Fibroblast of mammary gland (primary cell): ENCODE results near the gene VWC2L.

Experiments
- DNase-seq: peaks from one replicate; pipeline ENCODE4 v3.0.0-alpha.2; 2010; ENCODE audit warnings: low read depth
- H3K4me3 ChIP-seq: 2 replicates; pipeline ENCODE4 v1.5.1; 2011; ENCODE audit warnings: low read depth, mild to moderate bottlenecking, low read length, moderate library complexity; ENCODE audit not compliant: control insufficient read depth
- TF ChIP-seq, protein P1 (sequence below): conservative IDR thresholded peaks from 2 replicates; pipeline ENCODE4 v1.5.1; 2011; ENCODE audit warnings: low read depth, low read length, inconsistent platforms; ENCODE audit not compliant: control insufficient read depth, insufficient read depth

The VWC2L gene

DNA sequence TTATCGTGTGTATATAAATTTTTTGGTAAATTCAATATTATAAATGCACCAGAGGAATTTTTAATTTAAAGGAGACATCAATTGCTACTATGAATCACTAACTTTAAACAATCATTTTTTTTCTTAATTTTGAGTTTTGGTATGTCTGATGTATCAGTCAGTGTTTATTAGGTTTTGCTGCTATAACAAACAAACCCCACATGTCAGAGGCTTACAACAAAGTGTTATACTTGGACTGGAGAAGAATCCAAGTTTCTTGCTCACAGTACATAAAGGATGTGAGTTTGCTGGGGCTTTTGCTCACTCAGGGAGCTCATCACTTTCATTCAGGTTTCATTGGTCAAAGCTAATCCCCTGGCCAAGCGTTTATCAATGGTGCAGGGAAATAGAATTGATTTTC is 81.8 kb downstream of the VWC2L start:
- no peak overlapping the region for H3K4me3 ChIP-seq
- TF ChIP-seq, protein P1, sequence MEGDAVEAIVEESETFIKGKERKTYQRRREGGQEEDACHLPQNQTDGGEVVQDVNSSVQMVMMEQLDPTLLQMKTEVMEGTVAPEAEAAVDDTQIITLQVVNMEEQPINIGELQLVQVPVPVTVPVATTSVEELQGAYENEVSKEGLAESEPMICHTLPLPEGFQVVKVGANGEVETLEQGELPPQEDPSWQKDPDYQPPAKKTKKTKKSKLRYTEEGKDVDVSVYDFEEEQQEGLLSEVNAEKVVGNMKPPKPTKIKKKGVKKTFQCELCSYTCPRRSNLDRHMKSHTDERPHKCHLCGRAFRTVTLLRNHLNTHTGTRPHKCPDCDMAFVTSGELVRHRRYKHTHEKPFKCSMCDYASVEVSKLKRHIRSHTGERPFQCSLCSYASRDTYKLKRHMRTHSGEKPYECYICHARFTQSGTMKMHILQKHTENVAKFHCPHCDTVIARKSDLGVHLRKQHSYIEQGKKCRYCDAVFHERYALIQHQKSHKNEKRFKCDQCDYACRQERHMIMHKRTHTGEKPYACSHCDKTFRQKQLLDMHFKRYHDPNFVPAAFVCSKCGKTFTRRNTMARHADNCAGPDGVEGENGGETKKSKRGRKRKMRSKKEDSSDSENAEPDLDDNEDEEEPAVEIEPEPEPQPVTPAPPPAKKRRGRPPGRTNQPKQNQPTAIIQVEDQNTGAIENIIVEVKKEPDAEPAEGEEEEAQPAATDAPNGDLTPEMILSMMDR, result no peak
- DNase-seq, result no peak

DNA sequence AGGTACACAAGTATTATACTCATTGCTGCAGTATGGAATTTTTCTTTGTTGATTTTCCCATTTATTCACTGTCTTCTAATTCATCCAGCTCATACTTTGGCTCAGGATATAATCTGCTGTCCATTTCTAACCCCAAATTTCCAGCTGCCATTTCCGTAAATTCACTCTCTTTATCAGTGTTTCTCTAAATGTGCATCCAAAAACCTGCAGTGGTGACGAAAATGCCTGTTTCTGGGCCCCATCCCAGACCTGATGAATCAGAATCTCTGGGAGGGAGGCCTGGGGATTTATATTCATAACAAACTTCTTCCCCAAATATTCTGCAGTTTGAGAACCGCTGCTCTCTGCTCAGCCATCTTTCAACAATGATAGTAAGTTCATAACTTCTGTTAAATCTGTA is 86.6 kb downstream of the VWC2L start:
- DNase-seq, result peak; percentile 39
- no peak overlapping the region for H3K4me3 ChIP-seq
- TF ChIP-seq, protein P1, result no peak

DNA sequence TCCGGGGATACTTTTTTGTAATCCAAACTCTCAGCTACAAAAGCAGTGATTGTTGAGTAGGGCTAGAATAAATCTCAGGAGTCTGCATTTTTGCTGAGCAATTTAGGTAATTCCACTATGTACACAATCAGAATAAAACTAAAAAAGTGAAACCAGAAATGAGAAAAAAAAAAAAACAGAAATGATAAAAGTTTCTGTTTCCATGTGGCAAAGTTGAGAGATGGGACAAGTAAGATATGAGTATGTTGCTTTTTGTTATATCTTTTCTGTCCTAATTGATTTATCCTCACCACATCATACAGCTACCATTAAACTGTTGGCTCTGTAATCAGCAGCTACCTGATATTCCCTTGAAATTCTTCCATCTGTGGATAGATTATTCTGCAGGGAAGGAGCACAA is 92.7 kb downstream of the VWC2L start:
- H3K4me3 ChIP-seq, result no peak overlapping the region
- TF ChIP-seq, protein P1, result no peak
- no peak for DNase-seq

DNA sequence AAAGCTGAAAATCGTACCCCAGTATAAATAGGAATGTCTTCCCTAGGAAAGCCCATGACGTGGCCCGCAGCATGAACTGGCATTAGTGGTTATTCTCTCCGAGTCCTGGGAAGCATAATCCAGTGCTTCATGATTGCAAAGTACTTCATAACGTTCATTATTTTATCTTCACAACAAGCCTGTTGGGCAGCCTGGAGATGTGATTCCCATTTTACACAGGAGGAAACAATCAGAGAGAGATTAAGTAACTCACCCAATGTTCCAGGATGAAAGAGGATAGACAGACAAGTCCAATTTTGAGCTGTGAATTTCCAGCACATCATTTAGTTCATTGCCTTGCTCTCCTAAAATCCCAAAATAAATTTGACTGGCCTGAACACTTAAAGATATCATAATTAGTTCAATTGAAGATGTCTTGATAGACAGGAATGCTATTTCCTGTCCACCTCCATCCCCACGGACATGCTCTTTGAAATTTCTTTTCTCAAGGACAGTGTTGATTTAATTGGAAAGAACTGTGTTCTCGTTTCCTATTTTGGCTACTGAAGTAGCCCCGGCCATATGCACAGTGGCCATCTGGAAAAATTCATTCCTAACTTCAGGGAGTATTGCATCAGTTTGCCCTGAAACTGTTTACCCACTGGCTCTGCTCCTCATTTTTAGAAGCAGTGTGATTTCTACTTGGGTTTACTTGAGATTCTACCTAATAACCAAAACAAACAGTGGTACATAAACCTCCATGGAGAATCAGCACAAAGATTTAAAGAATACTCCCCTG is 93.9 kb downstream of the VWC2L start:
- H3K4me3 ChIP-seq, result no peak overlapping the region
- TF ChIP-seq, protein P1, result no peak
- DNase-seq, result no peak

DNA sequence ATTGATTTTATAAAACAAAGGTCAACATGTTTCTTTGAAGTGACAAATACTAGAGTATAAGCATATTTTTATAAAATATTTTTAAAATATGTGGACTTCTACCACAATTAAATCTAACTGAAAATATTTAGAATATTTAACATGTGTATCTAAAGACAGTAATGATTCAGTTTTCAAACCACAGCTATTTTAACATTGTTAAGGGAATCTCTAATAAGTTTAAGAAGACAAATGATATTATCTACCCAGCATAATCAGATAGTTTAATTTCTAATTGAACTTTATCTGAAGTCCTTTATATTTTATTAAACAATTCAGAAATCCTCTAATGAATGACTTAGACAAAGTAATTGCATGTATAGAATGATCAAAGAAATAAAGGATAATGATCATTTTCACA is 96.2 kb downstream of the VWC2L start:
- H3K4me3 ChIP-seq, result no peak overlapping the region
- TF ChIP-seq, protein P1, result no peak
- no peak for DNase-seq

DNA sequence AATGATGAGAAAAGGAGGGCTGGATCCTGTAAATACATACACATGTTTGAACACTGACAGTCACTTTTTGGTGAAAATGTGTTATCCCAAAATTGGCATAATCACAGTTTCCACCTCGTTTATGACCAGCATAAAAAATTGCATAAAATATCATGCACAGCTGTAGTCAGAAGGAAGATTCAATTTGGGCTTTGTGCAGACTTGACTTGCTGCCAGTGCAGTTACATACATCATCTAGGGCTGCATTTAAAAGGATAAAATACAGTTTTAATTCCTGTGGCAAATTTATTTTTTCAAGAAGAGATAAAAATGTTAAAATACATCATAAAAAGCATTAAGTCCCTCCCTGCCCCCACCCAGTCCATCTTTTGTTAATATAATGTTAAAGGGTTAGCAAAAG is 103.8 kb downstream of the VWC2L start:
- TF ChIP-seq, protein P1, result no peak
- no peak for DNase-seq

More for the DNA sequence above, 103.8 kb downstream of the VWC2L start:
- H3K4me3 ChIP-seq, result no peak overlapping the region
